ENCODE results near the gene PRKCI. TPM values are rescaled to one million over a fixed set of nuclear protein-coding genes. Genes with fewer than 3 reads are reported as not detected.

The PRKCI gene
- total RNA-seq, 1 experiment from 2014 or later = 39.5 TPM

DNA sequence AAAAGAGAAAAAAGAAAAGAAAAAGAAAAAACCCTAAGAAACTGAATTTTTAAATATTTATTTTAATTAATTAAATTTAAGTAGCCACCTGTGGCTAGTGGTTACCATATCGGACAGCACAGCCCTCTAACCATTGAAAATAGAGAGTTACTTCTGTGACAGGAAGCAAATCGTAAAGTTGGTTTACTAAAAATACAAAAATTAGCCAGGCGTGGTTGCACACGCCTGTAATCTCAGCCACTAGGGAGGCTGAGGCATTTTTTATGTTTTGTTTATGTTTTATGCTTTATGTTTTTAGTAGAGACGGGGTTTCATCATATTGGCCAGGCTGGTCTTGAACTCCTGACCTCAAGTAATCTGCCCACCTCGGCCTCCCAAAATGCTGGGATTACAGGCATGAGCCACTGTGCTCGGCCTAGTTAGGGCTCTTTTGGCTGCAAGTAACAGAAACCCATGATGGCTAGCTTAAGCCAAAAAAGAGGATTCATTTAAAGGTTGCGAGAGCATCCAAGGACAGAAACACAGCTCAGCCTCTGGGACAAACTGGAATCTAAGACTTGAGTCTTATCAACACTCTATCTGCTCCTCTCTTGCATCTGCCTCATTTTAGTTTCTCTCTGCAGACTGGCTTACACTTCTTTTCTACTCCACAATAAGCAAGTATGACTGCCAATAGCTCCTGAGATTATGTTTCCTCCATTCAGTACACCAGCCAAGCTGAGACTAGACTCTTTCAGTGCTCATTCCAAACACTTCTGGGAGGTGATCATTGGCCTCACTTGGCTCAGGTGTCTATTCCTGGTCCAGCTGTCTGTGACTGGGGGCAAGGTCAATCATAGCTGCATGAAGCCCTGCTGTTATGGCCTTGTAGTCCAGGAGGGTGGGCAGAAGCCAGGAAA lies 128.5 kb downstream of the PRKCI start:
- TF ChIP-seq EZH2phosphoT487 (IDR thresholded peaks at IDR 0.05; ENCODE audit: borderline replicate concordance, low read length) = no peak
- TF ChIP-seq, protein P1, sequence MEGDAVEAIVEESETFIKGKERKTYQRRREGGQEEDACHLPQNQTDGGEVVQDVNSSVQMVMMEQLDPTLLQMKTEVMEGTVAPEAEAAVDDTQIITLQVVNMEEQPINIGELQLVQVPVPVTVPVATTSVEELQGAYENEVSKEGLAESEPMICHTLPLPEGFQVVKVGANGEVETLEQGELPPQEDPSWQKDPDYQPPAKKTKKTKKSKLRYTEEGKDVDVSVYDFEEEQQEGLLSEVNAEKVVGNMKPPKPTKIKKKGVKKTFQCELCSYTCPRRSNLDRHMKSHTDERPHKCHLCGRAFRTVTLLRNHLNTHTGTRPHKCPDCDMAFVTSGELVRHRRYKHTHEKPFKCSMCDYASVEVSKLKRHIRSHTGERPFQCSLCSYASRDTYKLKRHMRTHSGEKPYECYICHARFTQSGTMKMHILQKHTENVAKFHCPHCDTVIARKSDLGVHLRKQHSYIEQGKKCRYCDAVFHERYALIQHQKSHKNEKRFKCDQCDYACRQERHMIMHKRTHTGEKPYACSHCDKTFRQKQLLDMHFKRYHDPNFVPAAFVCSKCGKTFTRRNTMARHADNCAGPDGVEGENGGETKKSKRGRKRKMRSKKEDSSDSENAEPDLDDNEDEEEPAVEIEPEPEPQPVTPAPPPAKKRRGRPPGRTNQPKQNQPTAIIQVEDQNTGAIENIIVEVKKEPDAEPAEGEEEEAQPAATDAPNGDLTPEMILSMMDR (conservative IDR thresholded peaks at IDR 0.05; ENCODE audit: low read depth, low read length) = no peak
- no peak for TF ChIP-seq EZH2 (IDR thresholded peaks at IDR 0.05; ENCODE audit: low read length, unreplicated experiment)
- Histone ChIP-seq H3K27ac (ENCODE audit: low read length) (no peak overlapping the region), H3K4me2 (ENCODE audit: low read length) (no peak overlapping the region), H4K20me1 (ENCODE audit: low read length) (no peaks in the 10 kb centered on the region), H3F3A (ENCODE audit: low read length, unreplicated experiment) (no peaks in the 10 kb centered on the region), H3K9me2 (replicated peaks; ENCODE audit: low read length) (no peaks in the 10 kb centered on the region), H3K4me3 (ENCODE audit: low read length) (no peak overlapping the region), H3K9me3 (ENCODE audit: low read length) (no peaks in the 10 kb centered on the region), H3K79me2 (ENCODE audit: low read length) (no peaks in the 10 kb centered on the region), H3K4me1 (ENCODE audit: insufficient read depth, low read length) (peaks cover 4% of the 10 kb centered on the region), H3K27me3 (ENCODE audit: low read length) (no peaks in the 10 kb centered on the region), H3K9ac (ENCODE audit: low read length) (no peak overlapping the region), H3K36me3 (ENCODE audit: low read depth, low read length) (no peaks in the 10 kb centered on the region), H2AFZ (ENCODE audit: low read length) (no peak overlapping the region)
- ATAC-seq = no peak
- intact Hi-C loops (cut with micrococcal nuclease) = no loop called here
- DNase-seq = no peak
- ChIA-PET CTCF (no interaction called here), POLR2A (ENCODE audit: unreplicated experiment) (no interaction called here)
- BruUV-seq (replicated peaks) = no TSS peak

DNA sequence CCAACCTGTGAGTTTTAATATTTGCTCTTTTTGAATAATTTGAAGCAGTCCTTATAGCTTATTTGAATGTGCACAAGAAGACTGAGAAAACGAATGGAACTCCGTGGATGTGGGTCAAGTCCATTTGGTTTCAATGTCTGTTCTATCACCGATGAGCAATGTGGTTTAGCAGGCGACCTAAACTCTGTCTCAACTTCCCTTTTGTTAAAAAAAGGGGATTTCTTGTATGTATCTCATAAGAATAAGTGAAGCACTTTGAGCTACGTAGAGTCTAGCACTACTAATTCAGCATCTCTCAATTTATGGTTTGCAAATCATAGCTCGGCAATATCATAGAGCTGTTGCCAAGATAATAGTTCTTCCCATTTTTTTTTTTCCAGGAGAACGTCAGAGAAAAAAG lies 130.7 kb downstream of the PRKCI start:
- no peaks in the 10 kb centered on the region for H3F3A ChIP-seq (ENCODE audit: low read length, unreplicated experiment)
- no peak overlapping the region for H3K27ac ChIP-seq (ENCODE audit: low read length)
- no peak overlapping the region for H3K4me2 ChIP-seq (ENCODE audit: low read length)
- H4K20me1 ChIP-seq (ENCODE audit: low read length) = no peaks in the 10 kb centered on the region
- H3K36me3 ChIP-seq (ENCODE audit: low read depth, low read length) = no peaks in the 10 kb centered on the region
- ChIA-PET CTCF (no interaction called here), POLR2A (ENCODE audit: unreplicated experiment) (no interaction called here)
- intact Hi-C loops (cut with micrococcal nuclease) = no loop called here
- ATAC-seq = no peak
- no TSS peak for BruUV-seq (replicated peaks)
- no peaks in the 10 kb centered on the region for H3K27me3 ChIP-seq (ENCODE audit: low read length)
- H3K9me2 ChIP-seq (replicated peaks; ENCODE audit: low read length) = no peaks in the 10 kb centered on the region
- H3K4me3 ChIP-seq (ENCODE audit: low read length) = no peak overlapping the region
- H3K4me1 ChIP-seq (ENCODE audit: insufficient read depth, low read length) = peaks cover 12% of the 10 kb centered on the region
- no peaks in the 10 kb centered on the region for H3K9me3 ChIP-seq (ENCODE audit: low read length)
- H2AFZ ChIP-seq (ENCODE audit: low read length) = no peak overlapping the region
- H3K79me2 ChIP-seq (ENCODE audit: low read length) = peaks cover 3% of the 10 kb centered on the region
- no peak overlapping the region for H3K9ac ChIP-seq (ENCODE audit: low read length)
- TF ChIP-seq EZH2 (IDR thresholded peaks at IDR 0.05; ENCODE audit: low read length, unreplicated experiment) = no peak
- no peak for TF ChIP-seq EZH2phosphoT487 (IDR thresholded peaks at IDR 0.05; ENCODE audit: borderline replicate concordance, low read length)
- TF ChIP-seq, protein P1 (conservative IDR thresholded peaks at IDR 0.05; ENCODE audit: low read depth, low read length) = no peak
- no peak for DNase-seq

DNA sequence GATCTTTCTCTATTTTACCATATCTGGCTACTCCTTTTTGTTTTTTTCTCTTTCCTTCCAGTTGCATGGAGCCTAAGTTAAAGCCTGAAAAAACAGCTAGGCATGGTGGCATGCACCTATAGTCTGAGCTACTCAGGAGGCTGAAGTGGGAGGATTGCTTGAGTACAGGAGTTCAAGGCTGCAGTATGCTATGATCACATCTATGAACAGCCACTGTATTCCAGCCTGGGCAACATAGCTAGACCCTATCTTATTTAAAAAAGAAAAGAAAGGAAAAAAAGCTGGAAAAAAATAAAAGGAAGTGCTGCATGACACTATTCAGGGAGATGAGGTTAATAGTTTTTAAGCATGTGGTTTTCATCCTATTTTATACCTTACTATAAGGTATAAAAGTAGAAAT lies 131.3 kb downstream of the PRKCI start:
- ChIA-PET POLR2A (ENCODE audit: unreplicated experiment) (interaction anchor here (0.5 kb wide), 1 partner anchor 18 kb away, joined by 6 read pairs; no protein-coding TSS in a partner anchor), CTCF (interaction anchor here (0.5 kb wide), 1 partner anchor 166 kb away, joined by 4 read pairs; no protein-coding TSS in a partner anchor)
- Histone ChIP-seq H3F3A (ENCODE audit: low read length, unreplicated experiment) (no peaks in the 10 kb centered on the region), H3K36me3 (ENCODE audit: low read depth, low read length) (no peaks in the 10 kb centered on the region), H3K9me2 (replicated peaks; ENCODE audit: low read length) (no peaks in the 10 kb centered on the region), H3K9ac (ENCODE audit: low read length) (no peak overlapping the region), H3K27me3 (ENCODE audit: low read length) (no peaks in the 10 kb centered on the region), H3K9me3 (ENCODE audit: low read length) (no peaks in the 10 kb centered on the region), H3K79me2 (ENCODE audit: low read length) (peaks cover 9% of the 10 kb centered on the region), H3K4me2 (ENCODE audit: low read length) (no peak overlapping the region), H4K20me1 (ENCODE audit: low read length) (no peaks in the 10 kb centered on the region), H3K4me3 (ENCODE audit: low read length) (no peak overlapping the region), H3K4me1 (ENCODE audit: insufficient read depth, low read length) (peaks cover 12% of the 10 kb centered on the region), H2AFZ (ENCODE audit: low read length) (no peak overlapping the region), H3K27ac (ENCODE audit: low read length) (no peak overlapping the region)
- BruUV-seq (replicated peaks) = no TSS peak
- TF ChIP-seq, protein P1 (conservative IDR thresholded peaks at IDR 0.05; ENCODE audit: low read depth, low read length) = no peak
- TF ChIP-seq EZH2phosphoT487 (IDR thresholded peaks at IDR 0.05; ENCODE audit: borderline replicate concordance, low read length) = no peak
- TF ChIP-seq EZH2 (IDR thresholded peaks at IDR 0.05; ENCODE audit: low read length, unreplicated experiment) = no peak
- ATAC-seq (no peak), DNase-seq (no peak)
- intact Hi-C loops (cut with micrococcal nuclease) = no loop called here
